Smooth muscle cell (in vitro differentiated cells): ENCODE results near the gene PPM1L. TPM values are rescaled to one million over a fixed set of nuclear protein-coding genes. Genes with fewer than 3 reads are reported as not detected.

Source experiments
- DNase-seq: peaks from one replicate; lab custom pipeline; 2025; ENCODE audit not compliant: unreplicated experiment; lab: John Stamatoyannopoulos, UW
- H2AFZ ChIP-seq: fragments of 200-600 bp; sonication (generic); 2 replicates; pipeline ENCODE4 v1.6.0; 2016; ENCODE audit warnings: antibody characterized with exemption, low read depth, mild to moderate bottlenecking
- H3F3A ChIP-seq: fragments of 200-600 bp; sonication (generic); 2 replicates; pipeline ENCODE4 v1.6.0; 2017; ENCODE audit warnings: antibody characterized with exemption, low read depth
- H3K27ac ChIP-seq: fragments of 200-600 bp; sonication (generic); 2 replicates; pipeline ENCODE4 v1.5.1; 2016; ENCODE audit warnings: low read depth, mild to moderate bottlenecking
- H3K27me3 ChIP-seq: fragments of 200-600 bp; sonication (generic); 2 replicates; pipeline ENCODE4 v1.6.1; 2016; ENCODE audit warnings: low read depth, mild to moderate bottlenecking
- H3K36me3 ChIP-seq: fragments of 200-600 bp; sonication (generic); 2 replicates; pipeline ENCODE4 v1.5.1; 2016; ENCODE audit warnings: low read depth
- H3K4me1 ChIP-seq: fragments of 200-600 bp; sonication (generic); 2 replicates; pipeline ENCODE4 v1.5.1; 2016; ENCODE audit warnings: low read depth
- H3K4me2 ChIP-seq: fragments of 200-600 bp; sonication (generic); 2 replicates; pipeline ENCODE4 v1.6.0; 2016; ENCODE audit warnings: mild to moderate bottlenecking
- H3K4me3 ChIP-seq: fragments of 200-600 bp; sonication (generic); 2 replicates; pipeline ENCODE4 v1.5.1; 2016; ENCODE audit warnings: mild to moderate bottlenecking
- H3K79me2 ChIP-seq: fragments of 200-600 bp; sonication (generic); 2 replicates; pipeline ENCODE4 v1.6.0; 2016; ENCODE audit warnings: low read depth, mild to moderate bottlenecking
- H3K9ac ChIP-seq: fragments of 200-600 bp; sonication (generic); 2 replicates; pipeline ENCODE4 v1.6.0; 2016; ENCODE audit warnings: low read depth
- H3K9me3 ChIP-seq: fragments of 200-600 bp; sonication (generic); replicated peaks from 2 replicates; pipeline ENCODE4 v1.5.1; 2016; ENCODE audit warnings: low read depth
- H4K20me1 ChIP-seq: fragments of 200-600 bp; sonication (generic); 2 replicates; pipeline ENCODE4 v1.6.0; 2016; ENCODE audit warnings: low read depth
- WGBS: methylation state at CpG from one replicate; pipeline ENCODE4 v1.1.7; 2016; ENCODE audit warnings: low lambda C conversion rate; 5-methylcytosine and 5-hydroxymethylcytosine counted together
- polyA plus RNA-seq: library from polyadenylated mRNA; unstranded; fragments of >200 nt; fragmentation: Nextera tagmentation; extraction: Ambion mirVana; gene quantifications from 2 replicates; pipeline ENCODE4 v1.2.1, GENCODE V29; 2016
- total RNA-seq: library from RNA; depleted of rRNA; stranded (reverse); fragments of >200 nt; gene quantifications from 2 replicates; pipeline ENCODE4 v1.2.3, GENCODE V29; 2014
- TF ChIP-seq, protein P1 (sequence below): fragments of 200-600 bp; sonication (generic); IDR thresholded peaks from 2 replicates; pipeline ENCODE4 v1.5.1; 2017; ENCODE audit warnings: borderline replicate concordance, mild to moderate bottlenecking, antibody characterized with exemption; ENCODE audit not compliant: insufficient read depth, poor library complexity, severe bottlenecking

The PPM1L gene
- total and polyA plus RNA-seq, 2 experiments from 2014 or later: 0.14 to 1.9 TPM

GRCh38 chr3:160827516-160827915 lies 71.5 kb downstream of the PPM1L start:
- no peaks in the 10 kb centered on the region for H3K27me3 ChIP-seq
- H3K36me3 ChIP-seq: no peaks in the 10 kb centered on the region
- WGBS: 82% methylated on average over 1 of the region's 1 CpG
- no peaks in the 10 kb centered on the region for H4K20me1 ChIP-seq
- no peak overlapping the region for H3K4me2 ChIP-seq
- H3K27ac ChIP-seq: no peak overlapping the region
- no peak for DNase-seq
- H3K9me3 ChIP-seq: no peaks in the 10 kb centered on the region
- no peak overlapping the region for H2AFZ ChIP-seq
- no peak overlapping the region for H3K4me3 ChIP-seq
- H3F3A ChIP-seq: no peaks in the 10 kb centered on the region
- TF ChIP-seq, protein P1, sequence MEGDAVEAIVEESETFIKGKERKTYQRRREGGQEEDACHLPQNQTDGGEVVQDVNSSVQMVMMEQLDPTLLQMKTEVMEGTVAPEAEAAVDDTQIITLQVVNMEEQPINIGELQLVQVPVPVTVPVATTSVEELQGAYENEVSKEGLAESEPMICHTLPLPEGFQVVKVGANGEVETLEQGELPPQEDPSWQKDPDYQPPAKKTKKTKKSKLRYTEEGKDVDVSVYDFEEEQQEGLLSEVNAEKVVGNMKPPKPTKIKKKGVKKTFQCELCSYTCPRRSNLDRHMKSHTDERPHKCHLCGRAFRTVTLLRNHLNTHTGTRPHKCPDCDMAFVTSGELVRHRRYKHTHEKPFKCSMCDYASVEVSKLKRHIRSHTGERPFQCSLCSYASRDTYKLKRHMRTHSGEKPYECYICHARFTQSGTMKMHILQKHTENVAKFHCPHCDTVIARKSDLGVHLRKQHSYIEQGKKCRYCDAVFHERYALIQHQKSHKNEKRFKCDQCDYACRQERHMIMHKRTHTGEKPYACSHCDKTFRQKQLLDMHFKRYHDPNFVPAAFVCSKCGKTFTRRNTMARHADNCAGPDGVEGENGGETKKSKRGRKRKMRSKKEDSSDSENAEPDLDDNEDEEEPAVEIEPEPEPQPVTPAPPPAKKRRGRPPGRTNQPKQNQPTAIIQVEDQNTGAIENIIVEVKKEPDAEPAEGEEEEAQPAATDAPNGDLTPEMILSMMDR: no peak
- H3K79me2 ChIP-seq: no peaks in the 10 kb centered on the region
- peaks cover 5% of the 10 kb centered on the region for H3K4me1 ChIP-seq
- H3K9ac ChIP-seq: no peak overlapping the region

DNA sequence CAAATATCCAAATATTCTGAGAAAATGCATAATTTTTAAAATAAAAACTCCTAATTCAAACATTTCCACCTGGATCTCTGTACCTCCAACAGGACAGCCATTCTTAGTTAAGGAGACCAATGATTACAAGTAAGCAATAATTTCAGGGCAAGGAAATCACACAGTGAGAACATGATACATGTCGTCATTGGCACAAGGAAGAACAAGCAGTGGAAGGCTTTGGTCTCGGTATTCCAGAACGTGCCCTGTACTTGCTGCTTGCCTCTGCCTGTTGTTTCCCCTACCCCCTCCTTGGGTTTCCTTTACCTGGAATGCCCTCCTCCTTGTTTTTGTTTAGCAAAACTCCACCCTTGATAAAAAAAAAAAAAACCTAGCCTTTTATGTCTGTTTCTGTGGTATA lies 72.8 kb downstream of the PPM1L start:
- H3K27me3 ChIP-seq: no peaks in the 10 kb centered on the region
- TF ChIP-seq, protein P1: no peak
- 82% methylated on average over 3 of the region's 3 CpGs for WGBS
- no peaks in the 10 kb centered on the region for H4K20me1 ChIP-seq
- no peak overlapping the region for H3K4me3 ChIP-seq
- H3K4me1 ChIP-seq: peaks cover 5% of the 10 kb centered on the region
- no peak overlapping the region for H3K27ac ChIP-seq
- no peaks in the 10 kb centered on the region for H3K9me3 ChIP-seq
- no peaks in the 10 kb centered on the region for H3F3A ChIP-seq
- no peaks in the 10 kb centered on the region for H3K36me3 ChIP-seq
- no peak overlapping the region for H2AFZ ChIP-seq
- H3K4me2 ChIP-seq: no peak overlapping the region
- H3K9ac ChIP-seq: no peak overlapping the region
- DNase-seq: no peak
- H3K79me2 ChIP-seq: no peaks in the 10 kb centered on the region

DNA sequence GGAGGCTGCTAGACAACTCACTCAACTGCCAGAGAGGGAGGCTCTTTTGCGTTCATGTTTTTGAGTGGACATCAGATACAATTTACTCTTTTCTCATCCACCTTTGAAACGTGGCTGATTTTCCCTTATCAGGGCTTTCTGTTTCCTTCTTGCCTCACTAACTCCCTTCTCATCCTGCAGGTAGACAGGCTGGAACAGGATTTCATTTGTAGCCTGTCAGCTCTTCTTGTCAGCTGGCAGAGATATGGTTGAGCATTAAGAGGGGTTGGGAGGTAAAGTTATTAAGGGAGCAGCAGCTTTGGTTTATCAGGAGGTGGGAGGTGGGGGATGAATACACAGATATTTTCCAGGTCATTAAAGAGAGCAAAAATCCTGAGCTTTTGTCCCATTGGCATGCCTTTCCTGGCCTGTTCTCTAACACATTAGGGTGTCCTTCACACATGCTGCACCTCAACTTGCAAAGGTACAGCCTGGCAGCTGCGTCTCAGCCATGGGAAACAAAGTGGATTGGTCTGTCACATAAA lies 73.5 kb downstream of the PPM1L start:
- H3K9ac ChIP-seq: no peak overlapping the region
- no peak overlapping the region for H3K4me2 ChIP-seq
- H4K20me1 ChIP-seq: no peaks in the 10 kb centered on the region
- H3F3A ChIP-seq: no peaks in the 10 kb centered on the region
- H3K4me1 ChIP-seq: peaks cover 5% of the 10 kb centered on the region
- H3K36me3 ChIP-seq: no peaks in the 10 kb centered on the region
- no peak for DNase-seq
- H3K79me2 ChIP-seq: no peaks in the 10 kb centered on the region
- no peak overlapping the region for H2AFZ ChIP-seq
- H3K27ac ChIP-seq: no peak overlapping the region
- WGBS: 82% methylated on average over 3 of the region's 3 CpGs
- no peaks in the 10 kb centered on the region for H3K9me3 ChIP-seq
- H3K27me3 ChIP-seq: no peaks in the 10 kb centered on the region
- TF ChIP-seq, protein P1: no peak
- H3K4me3 ChIP-seq: no peak overlapping the region

- whole genome bisulfite sequencing: 97% methylated on average over 1 of the region's 1 CpG
- TF ChIP-seq, protein P1: no peak
- Histone ChIP-seq H3K4me2 (no peak overlapping the region), H3K9me3 (no peaks in the 10 kb centered on the region), H3K27ac (no peak overlapping the region), H3K27me3 (no peaks in the 10 kb centered on the region), H3K4me1 (peaks cover 5% of the 10 kb centered on the region), H3K79me2 (no peaks in the 10 kb centered on the region), H3F3A (no peaks in the 10 kb centered on the region), H3K4me3 (no peak overlapping the region), H3K9ac (no peak overlapping the region), H4K20me1 (no peaks in the 10 kb centered on the region), H3K36me3 (no peaks in the 10 kb centered on the region), H2AFZ (no peak overlapping the region)
- DNase-seq: no peak
Observed at GRCh38 chr3:160830796-160831195, 74.8 kb downstream of the PPM1L start.
